Activated CD4-positive, alpha-beta T cell treated with anti-CD3 and anti-CD28 coated beads, Interleukin-2, Interleukin-6, amounts not matched to agents 100 ng/mL and 50 ng/mL, durations not matched to agents 16 hours and 8 hours (primary cell): ENCODE measurements around the gene DNAJC1.
"Not testable (repeated sequence)": the region's sequence is repeated elsewhere in the genome, so short reads cannot be mapped to it uniquely, and the experiment has no call there.

Source experiments
- DNase-seq: peaks from one replicate; pipeline ENCODE4 v3.0.0-alpha.2; 2020

DNAJC1 gene

DNA sequence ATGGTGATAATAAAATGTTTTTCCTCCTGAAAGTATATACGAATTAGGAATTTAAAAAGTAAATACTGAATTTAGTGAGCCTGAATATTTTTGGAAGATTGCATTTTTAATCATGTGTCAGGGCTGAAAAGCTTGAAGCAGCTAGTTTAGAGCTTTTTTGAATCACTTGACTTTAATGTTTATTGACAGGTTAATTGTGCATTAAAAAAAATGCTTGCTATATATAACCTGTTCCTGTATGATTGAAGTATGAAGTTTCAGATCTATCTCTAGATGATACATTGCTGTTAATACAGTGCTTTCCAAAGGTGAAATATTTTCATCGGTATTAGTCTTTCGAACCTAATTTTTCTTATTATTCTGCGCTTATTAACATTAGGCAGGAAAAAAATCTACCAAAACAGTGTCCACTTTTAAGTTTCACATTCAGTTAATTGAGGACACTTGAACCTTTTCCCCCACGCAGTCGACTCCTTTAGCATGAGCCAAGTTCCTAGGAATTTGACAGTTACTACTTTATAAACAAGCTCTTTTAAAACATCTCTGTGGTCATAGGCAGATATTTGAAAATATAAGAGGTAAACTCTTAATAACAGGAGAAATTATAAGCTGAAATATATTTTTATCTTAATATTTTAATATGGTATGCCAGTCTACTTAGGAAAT, 282.4 kb downstream of the DNAJC1 start:
- no peak for DNase-seq

GRCh38 chr10:21720090-21720489, 283.4 kb downstream of the DNAJC1 start:
- DNase-seq: peak; percentile 15

- DNase-seq: no peak
Measured at GRCh38 chr10:21719502-21719901, 284.0 kb downstream of the DNAJC1 start.

DNA sequence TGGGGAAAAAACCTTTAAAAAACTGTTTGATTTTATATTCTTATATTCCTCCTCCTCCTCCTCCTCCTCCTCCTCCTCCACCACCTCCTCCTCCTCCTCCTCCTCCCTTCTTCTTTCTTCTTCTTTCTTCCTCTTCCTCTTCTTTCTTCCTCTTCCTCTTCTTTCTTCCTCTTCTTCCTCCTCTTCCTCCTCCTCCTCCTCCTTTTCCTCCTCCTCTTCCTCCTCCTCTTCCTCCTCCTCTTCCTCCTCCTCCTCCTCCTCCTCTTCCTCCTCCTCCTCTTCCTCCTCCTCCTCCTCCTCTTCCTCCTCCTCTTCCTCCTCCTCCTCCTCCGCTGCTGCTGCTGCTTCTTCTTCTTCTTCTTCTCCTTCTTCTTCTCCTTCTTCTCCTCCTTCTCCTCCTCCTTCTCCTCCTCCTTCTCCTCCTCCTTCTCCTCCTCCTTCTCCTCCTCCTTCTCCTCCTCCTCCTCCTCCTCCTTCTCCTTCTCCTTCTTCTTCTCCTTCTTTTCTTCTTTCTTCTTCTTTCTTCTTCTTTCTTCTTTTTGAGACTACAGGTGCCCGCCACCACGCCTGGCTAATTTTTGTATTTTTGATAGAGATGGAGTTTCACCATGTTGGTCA, 286.0 kb downstream of the DNAJC1 start:
- not testable (repeated sequence) for DNase-seq

DNA sequence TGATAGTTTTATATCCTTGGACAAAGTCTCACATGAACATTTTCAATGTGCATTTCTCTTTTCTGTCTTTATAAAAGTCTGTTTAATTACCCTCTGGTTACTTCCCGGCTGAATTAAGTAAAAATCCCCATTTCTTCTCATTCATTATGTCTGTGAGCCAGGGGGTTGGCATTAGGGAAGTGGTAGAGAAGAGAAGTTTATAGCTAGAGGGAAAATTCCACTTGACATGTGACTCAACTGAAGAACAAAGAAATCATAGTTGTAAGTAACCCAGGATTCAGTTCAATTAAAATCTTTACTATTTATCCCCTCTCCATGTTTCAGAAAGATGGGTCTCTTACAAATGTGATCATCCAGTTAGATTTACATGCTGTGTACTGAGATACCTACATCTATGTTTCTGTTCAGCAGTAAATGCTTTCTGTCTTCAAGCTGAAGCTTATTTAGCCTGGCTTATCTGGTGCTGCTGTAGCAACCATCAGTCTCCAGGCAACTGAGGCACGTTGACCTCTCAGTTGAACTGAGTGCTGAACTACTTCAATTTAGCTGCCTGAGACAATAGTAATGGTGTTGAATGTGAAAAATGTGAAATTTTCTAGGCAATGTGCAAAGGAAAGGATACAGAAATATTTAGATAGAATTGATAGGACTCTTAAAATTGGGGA, 287.9 kb downstream of the DNAJC1 start:
- DNase-seq: no peak

DNA sequence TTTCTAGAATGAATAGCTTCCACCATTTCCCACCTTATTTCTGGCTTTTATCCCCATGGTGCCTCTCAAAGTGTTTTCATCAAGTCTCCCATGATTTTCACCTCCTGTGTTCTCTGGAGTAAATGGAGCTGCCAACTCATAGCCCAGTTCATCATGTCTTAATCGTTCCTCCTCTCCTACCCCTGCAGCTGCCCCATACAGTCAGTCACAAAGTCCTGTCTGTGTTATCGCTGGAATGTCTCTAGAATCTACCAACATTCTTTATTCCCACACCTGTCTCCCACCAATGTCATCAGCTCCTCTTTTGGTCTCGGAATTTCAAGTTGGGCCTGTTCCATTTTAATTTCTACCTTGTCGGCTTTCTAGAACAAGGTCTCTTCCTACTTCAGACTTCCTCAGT, 290.6 kb downstream of the DNAJC1 start:
- DNase-seq: no peak

GRCh38 chr10:21707498-21707897, 296.0 kb downstream of the DNAJC1 start:
- no peak for DNase-seq
